Hair follicular keratinocyte (primary cell): ENCODE results near the gene KPTN. TPM values are rescaled to one million over a fixed set of nuclear protein-coding genes. Genes with fewer than 3 reads are reported as not detected.

Experiments
- total RNA-seq: library from RNA; depleted of rRNA; stranded (reverse); fragments of >200 nt; gene quantifications from 2 replicates; pipeline ENCODE4 v1.2.3, GENCODE V29; 2015

KPTN gene
- 2.9 and 3.2 TPM in 2 replicates for total RNA-seq

GRCh38 chr19:47483800-47484690, at the start of gene KPTN:
TSS of gene KPTN (minus strand) at chr19:47484219. CDS start at chr19:47484160, 59 bp downstream.

GRCh38 chr19:47514869-47515588, 31.0 kb upstream of the KPTN start, which contains the start of gene NAPA:
TSS of gene NAPA (minus strand) at chr19:47515063. CDS start at chr19:47514940, 123 bp downstream.

GRCh38 chr19:47471733-47472457, 12.1 kb downstream of the KPTN start, which contains the start of gene SLC8A2:
TSS of gene SLC8A2 (minus strand) at chr19:47471893. CDS start at chr19:47466403, 5,490 bp downstream.

Other genes starting within 250 kb of the KPTN start
- 11.9 and 12.0 TPM in 2 replicates for gene CCDC9, start 227.7 kb downstream of the KPTN start, total RNA-seq
- gene INAFM1, start 209.3 kb downstream of the KPTN start, total RNA-seq, result 3.5 and 4.6 TPM in 2 replicates
- gene C5AR1, start 174.4 kb downstream of the KPTN start, total RNA-seq, result not detected in 2 replicates
- not detected in 2 replicates for gene C5AR2, start 152.0 kb downstream of the KPTN start, total RNA-seq
- 15.9 and 17.2 TPM in 2 replicates for gene DHX34, start 134.9 kb downstream of the KPTN start, total RNA-seq
- gene MEIS3, start 64.7 kb downstream of the KPTN start, total RNA-seq, result 0.80 and 7.3 TPM in 2 replicates
- 0.16 TPM in 1 of 2 replicates, not detected in the other for gene SLC8A2, start 12.3 kb downstream of the KPTN start, total RNA-seq
- gene NAPA, start 30.8 kb upstream of the KPTN start, total RNA-seq, result 71.0 and 88.9 TPM in 2 replicates
- gene ZNF541, start 88.9 kb upstream of the KPTN start, total RNA-seq, result not detected in 2 replicates
- 5.9 and 6.0 TPM in 2 replicates for gene BICRA, start 124.9 kb upstream of the KPTN start, total RNA-seq
- 80.8 and 117 TPM in 2 replicates for gene EHD2, start 229.2 kb upstream of the KPTN start, total RNA-seq